CD14-positive monocyte (primary cell): ENCODE measurements around the gene MICALL1. TPM values are rescaled to one million over a fixed set of nuclear protein-coding genes. Genes with fewer than 3 reads are reported as not detected.

Experiments used
- DNase-seq, 3 donors: peaks; one replicate each; pipeline ENCODE4 v3.0.0-alpha.2; 2011 to 2022
- H2AFZ ChIP-seq: 2 replicates; pipeline ENCODE4 v1.6.0; 2012; ENCODE audit warnings: mild to moderate bottlenecking, low read depth, low read length, inconsistent platforms; ENCODE audit not compliant: insufficient read depth, poor library complexity, severe bottlenecking
- H3K27ac ChIP-seq, 2 donors: 1 replicate in 1 of 2; 2 replicates in 1 of 2; pipeline ENCODE4 v1.5.1; 2012 to 2013; ENCODE audit warnings: low read length in 2 of 2, control low read depth in 1 of 2, inconsistent platforms in 1 of 2, low read depth in 1 of 2, mild to moderate bottlenecking in 1 of 2
- H3K27me3 ChIP-seq, 2 donors: one replicate each; pipeline versions ENCODE4 v1.6.0 to v1.6.1; 2011 to 2013; ENCODE audit warnings: low read length in 2 of 2; ENCODE audit not compliant: control insufficient read depth in 2 of 2, insufficient read depth in 2 of 2
- H3K36me3 ChIP-seq, 2 donors: replicated peaks in 1 of 2; 1 replicate in 1 of 2; 2 replicates in 1 of 2; pipeline versions ENCODE4 v1.5.1 to v1.6.1; 2012 to 2013; ENCODE audit warnings: low read length in 2 of 2, control low read depth in 1 of 2, inconsistent platforms in 1 of 2, mild to moderate bottlenecking in 1 of 2; ENCODE audit not compliant: insufficient read depth in 2 of 2, control insufficient read depth in 1 of 2
- H3K4me1 ChIP-seq, 2 donors: 1 replicate in 1 of 2; 2 replicates in 1 of 2; pipeline versions ENCODE4 v1.5.1 to v1.6.1; 2012 to 2013; ENCODE audit warnings: low read length in 2 of 2, control low read depth in 1 of 2, inconsistent platforms in 1 of 2, mild to moderate bottlenecking in 1 of 2, moderate library complexity in 1 of 2; ENCODE audit not compliant: insufficient read depth in 2 of 2, control insufficient read depth in 1 of 2
- H3K4me2 ChIP-seq: replicated peaks from 2 replicates; pipeline ENCODE3; 2012; ENCODE audit warnings: low read length, moderate library complexity, mild to moderate bottlenecking; ENCODE audit not compliant: poor library complexity, severe bottlenecking; ENCODE audit errors: extremely low read depth
- H3K4me3 ChIP-seq, 3 experiments: fragments of 200-600 bp in 1 of 3; sonication (generic) in 1 of 3; replicated peaks in 1 of 3; 1 replicate in 2 of 3; 2 replicates in 1 of 3; pipeline ENCODE4 v1.5.1; 2011 to 2013; ENCODE audit warnings: low read length in 3 of 3, mild to moderate bottlenecking in 3 of 3, control low read depth in 2 of 3, low read depth in 2 of 3, inconsistent platforms in 1 of 3, moderate library complexity in 1 of 3
- H3K79me2 ChIP-seq: 2 replicates; pipeline ENCODE4 v1.6.0; 2012; ENCODE audit warnings: mild to moderate bottlenecking, control low read depth, inconsistent platforms, low read length, moderate library complexity; ENCODE audit not compliant: insufficient read depth
- H3K9ac ChIP-seq: 2 replicates; pipeline ENCODE4 v1.6.0; 2017; ENCODE audit warnings: low read length, mild to moderate bottlenecking; ENCODE audit not compliant: insufficient read depth, poor library complexity, severe bottlenecking
- H3K9me3 ChIP-seq, 2 donors: replicated peaks in 1 of 2; 1 replicate in 1 of 2; 2 replicates in 1 of 2; pipeline versions ENCODE4 v1.5.1 to v1.6.1; 2012 to 2013; ENCODE audit warnings: low read length in 2 of 2, control low read depth in 1 of 2; ENCODE audit not compliant: control insufficient read depth in 1 of 2, insufficient read depth in 1 of 2
- H4K20me1 ChIP-seq: 2 replicates; pipeline ENCODE4 v1.6.0; 2012; ENCODE audit warnings: mild to moderate bottlenecking, low read length, control low read depth, moderate library complexity; ENCODE audit not compliant: insufficient read depth
- H3K27ac Mint-ChIP-seq, 7 donors: one replicate each; pipeline ENCODE4 v1.8.0; 2020; ENCODE audit warnings: mild to moderate bottlenecking in 7 of 7, mixed read lengths in 7 of 7, moderate library complexity in 6 of 7, inconsistent platforms in 2 of 7
- H3K27me3 Mint-ChIP-seq, 3 donors: one replicate each; pipeline ENCODE4 v1.8.0; 2021 to 2022; ENCODE audit warnings: low read depth in 3 of 3, mild to moderate bottlenecking in 3 of 3, mixed read lengths in 3 of 3, moderate library complexity in 3 of 3, inconsistent platforms in 1 of 3
- H3K36me3 Mint-ChIP-seq, 2 donors: one replicate each; pipeline ENCODE4 v1.8.0; 2020; ENCODE audit warnings: mixed read lengths in 2 of 2, inconsistent platforms in 1 of 2, mild to moderate bottlenecking in 1 of 2
- H3K4me1 Mint-ChIP-seq: one replicate; pipeline ENCODE4 v1.8.0; 2020; ENCODE audit warnings: mild to moderate bottlenecking, mixed read lengths
- H3K4me3 Mint-ChIP-seq, 2 donors: one replicate each; pipeline ENCODE4 v1.8.0; 2020; ENCODE audit warnings: mild to moderate bottlenecking in 2 of 2, mixed read lengths in 2 of 2, moderate library complexity in 1 of 2
- H3K9me3 Mint-ChIP-seq, 7 donors: one replicate each; pipeline ENCODE4 v1.8.0; 2020 to 2022; ENCODE audit warnings: mixed read lengths in 7 of 7, mild to moderate bottlenecking in 6 of 7, moderate library complexity in 6 of 7, inconsistent platforms in 2 of 7
- CTCF ChIP-seq: fragments of 200-600 bp; IDR thresholded peaks from one replicate; pipeline ENCODE4 v1.8.0; 2022; ENCODE audit warnings: antibody characterized with exemption, mild to moderate bottlenecking
- WGBS: methylation state at CpG from one replicate; pipeline ENCODE4 v1.1.5; 2013; ENCODE audit warnings: missing lambda C conversion rate; ENCODE audit not compliant: insufficient coverage; 5-methylcytosine and 5-hydroxymethylcytosine counted together
- intact Hi-C, 2 donors: fragments of 100-400 bp; cut with micrococcal nuclease; formaldehyde crosslinking; loops; one replicate each; pipeline versions ENCODE4 v1.15.0 to v1.15.1; 2023
- polyA plus RNA-seq, 3 donors: library from polyadenylated mRNA; depleted of rRNA in 1 of 3; unstranded in 2 of 3; stranded (reverse) in 1 of 3; fragments of 300-500 nt in 2 of 3; fragments of >200 nt in 1 of 3; fragmentation: Illumina TruSeq in 2 of 3; gene quantifications; 1 replicate in 2 of 3; 2 replicates in 1 of 3; pipeline ENCODE4 v1.2.3, GENCODE V29; 2012 to 2021

MICALL1 gene
- polyA plus RNA-seq, 3 donors: 0.51 to 7.0 (median 1.3) TPM

GRCh38 chr22:37932821-37933578 lies 26.9 kb downstream of the MICALL1 start:
- peaks cover 30 to 31% of the 10 kb centered on the region in 2 donors for H3K36me3 ChIP-seq
- H3K36me3 Mint-ChIP-seq: peaks cover 39 to 55% of the 10 kb centered on the region in 2 donors
- no peaks in the 10 kb centered on the region for H3K9me3 ChIP-seq
- no peak overlapping the region for H3K27ac ChIP-seq
- H3K4me3 ChIP-seq: no peak overlapping the region
- no peak for DNase-seq
- H3K4me1 ChIP-seq: peaks cover 6 to 8% of the 10 kb centered on the region in 2 donors
- H3K9ac ChIP-seq: no peak overlapping the region
- H3K27ac Mint-ChIP-seq: peak overlapping the region in 3 of 7 donors; percentile 18 to 53 (median 50)
- H3K4me3 Mint-ChIP-seq: no peak overlapping the region
- no peak overlapping the region for H3K4me2 ChIP-seq
- H3K9me3 Mint-ChIP-seq: no peaks in the 10 kb centered on the region
- H2AFZ ChIP-seq: no peak overlapping the region
- H4K20me1 ChIP-seq: no peaks in the 10 kb centered on the region
- peaks cover 10% of the 10 kb centered on the region for H3K4me1 Mint-ChIP-seq
- intact Hi-C loops: loop anchor here in 1 of 2 donors (5.0 kb wide), 1 partner anchor 41 kb away; no protein-coding TSS in a partner anchor
- H3K79me2 ChIP-seq: no peaks in the 10 kb centered on the region
- TF ChIP-seq CTCF: no peak
- H3K27me3 Mint-ChIP-seq: peaks cover 0 to 3% (median 0%) of the 10 kb centered on the region in 3 donors
- H3K27me3 ChIP-seq: no peaks in the 10 kb centered on the region
- WGBS: 91% methylated on average over 19 of the region's 21 CpGs

DNA sequence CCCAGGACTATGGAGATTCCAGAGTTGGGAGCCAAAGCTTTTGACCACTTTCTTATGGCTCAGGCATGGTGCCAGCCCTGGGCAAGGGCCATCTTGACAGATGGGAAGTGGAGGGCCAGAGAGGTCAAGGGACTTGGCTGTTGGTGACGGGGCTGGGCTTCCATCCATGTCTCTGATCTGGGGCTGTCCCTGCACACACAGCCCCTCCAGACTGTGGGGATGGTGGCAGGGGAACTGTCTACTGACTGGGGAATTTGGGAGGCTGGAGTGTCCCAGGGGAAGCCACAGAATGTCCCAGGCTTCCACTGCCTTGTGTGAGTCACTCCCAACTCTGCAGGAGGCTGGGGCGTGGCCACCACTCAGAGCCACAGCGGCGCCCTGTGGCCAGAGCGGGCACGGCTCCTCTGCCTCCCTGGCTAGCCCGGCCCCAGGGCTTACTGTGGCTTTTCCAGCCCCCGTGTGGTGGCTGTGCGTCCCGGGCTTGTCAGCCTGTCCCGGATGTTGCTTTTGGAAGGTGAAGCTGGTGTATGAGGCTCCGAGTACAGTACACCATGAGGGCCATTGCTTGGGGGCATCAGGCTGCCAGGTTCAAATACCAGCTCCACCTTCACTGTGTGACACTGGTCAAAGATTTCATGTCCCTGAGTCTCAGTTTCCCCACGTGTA lies 27.7 kb downstream of the MICALL1 start:
- H3K9ac ChIP-seq: no peak overlapping the region
- H2AFZ ChIP-seq: peak overlapping the region; percentile 24
- peaks cover 10% of the 10 kb centered on the region for H3K4me1 Mint-ChIP-seq
- peaks cover 33 to 51% of the 10 kb centered on the region in 2 donors for H3K36me3 Mint-ChIP-seq
- H3K27me3 ChIP-seq: no peaks in the 10 kb centered on the region
- no peaks in the 10 kb centered on the region for H3K9me3 ChIP-seq
- peak overlapping the region in 4 of 7 donors; percentile 40 to 69 (median 54) for H3K27ac Mint-ChIP-seq
- peak; percentile 79 to 97 (median 91) for DNase-seq
- H3K27ac ChIP-seq: no peak overlapping the region
- no peaks in the 10 kb centered on the region for H3K9me3 Mint-ChIP-seq
- TF ChIP-seq CTCF: peak; percentile 94
- no peaks in the 10 kb centered on the region for H4K20me1 ChIP-seq
- peaks cover 31% of the 10 kb centered on the region in 2 donors for H3K36me3 ChIP-seq
- 3% methylated on average over 10 of the region's 13 CpGs for WGBS
- no peak overlapping the region for H3K4me3 ChIP-seq
- no peaks in the 10 kb centered on the region for H3K79me2 ChIP-seq
- intact Hi-C loops: loop anchor here in 1 of 2 donors (5.0 kb wide), 1 partner anchor 42 kb away; no protein-coding TSS in a partner anchor
- peaks cover 6 to 8% of the 10 kb centered on the region in 2 donors for H3K4me1 ChIP-seq
- H3K27me3 Mint-ChIP-seq: peaks cover 0 to 3% (median 0%) of the 10 kb centered on the region in 3 donors
- H3K4me3 Mint-ChIP-seq: no peak overlapping the region
- H3K4me2 ChIP-seq: no peak overlapping the region
